Spinal cord (tissue), 10 donors: ENCODE data around the gene SYNPR. TPM values are rescaled to one million over a fixed set of nuclear protein-coding genes. Genes with fewer than 3 reads are reported as not detected.

ENCODE experiments used
- DNase-seq, 6 donors: peaks; one replicate each; pipeline versions ENCODE4 v3.0.0 to v3.0.0-alpha.2; 2013 to 2015; ENCODE audit warnings: low spot score in 6 of 6, low read depth in 4 of 6
- H3K27ac ChIP-seq: one replicate; pipeline ENCODE4 v1.5.1; 2013; ENCODE audit warnings: low read depth, low read length, control low read depth
- H3K27me3 ChIP-seq: one replicate; pipeline ENCODE4 v1.6.1; 2013; ENCODE audit warnings: low read length; ENCODE audit not compliant: control insufficient read depth, insufficient read depth
- H3K36me3 ChIP-seq: one replicate; pipeline ENCODE4 v1.6.1; 2013; ENCODE audit warnings: low read length; ENCODE audit not compliant: control insufficient read depth, insufficient read depth
- H3K4me1 ChIP-seq: one replicate; pipeline ENCODE4 v1.6.1; 2013; ENCODE audit warnings: low read length; ENCODE audit not compliant: control insufficient read depth, insufficient read depth
- H3K4me3 ChIP-seq: one replicate; pipeline ENCODE4 v1.5.1; 2013; ENCODE audit warnings: low read depth, low read length, control low read depth
- H3K9me3 ChIP-seq: one replicate; pipeline ENCODE4 v1.6.1; 2013; ENCODE audit warnings: low read length; ENCODE audit not compliant: control insufficient read depth, insufficient read depth
- WGBS: methylation state at CpG from one replicate; pipeline ENCODE4 v1.1.5; 2013; ENCODE audit warnings: missing lambda C conversion rate; ENCODE audit not compliant: insufficient coverage; 5-methylcytosine and 5-hydroxymethylcytosine counted together
- polyA plus RNA-seq, 2 donors: library from polyadenylated mRNA; unstranded; fragments of 120-200 nt; gene quantifications; one replicate each; pipeline ENCODE4 v1.2.1, GENCODE V29; 2013; ENCODE audit not compliant: insufficient read length in 2 of 2
- total RNA-seq, 2 donors: library from RNA; depleted of rRNA in 1 of 2; stranded (reverse); fragments of 120-200 nt in 1 of 2; fragments of >200 nt in 1 of 2; gene quantifications; one replicate each; pipeline versions ENCODE4 v1.2.3 to v1.2.4, GENCODE V29; 2013 to 2014
- donor health status: healthy.

Gene SYNPR
- total and polyA plus RNA-seq, 4 donors = 9.9 to 83.5 (median 63.8) TPM

DNA sequence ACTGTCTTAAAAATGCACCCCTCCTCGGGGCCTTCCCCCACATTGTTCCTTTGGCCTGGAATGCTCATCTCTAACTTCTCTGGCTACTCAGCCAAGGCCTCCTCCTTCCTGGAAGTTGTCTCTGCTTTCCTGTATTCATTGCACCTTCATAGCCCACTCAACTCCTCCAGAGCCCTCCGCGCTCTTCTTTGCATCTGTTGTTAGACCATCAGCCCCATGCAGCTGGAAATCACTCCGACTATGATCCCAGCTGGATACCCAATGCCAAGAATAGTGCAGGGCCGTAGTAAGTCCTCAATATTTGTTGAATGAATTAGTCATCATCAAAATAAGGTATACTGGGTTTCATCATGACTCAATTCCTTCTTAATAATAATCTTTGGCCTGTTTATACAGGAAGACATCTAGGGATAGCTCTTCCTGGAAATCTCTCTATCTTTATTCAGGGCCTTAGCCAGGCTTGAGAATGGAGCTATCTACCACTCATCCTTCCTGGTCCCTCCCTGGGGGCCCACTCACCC, 112.7 kb downstream of the SYNPR start:
- Histone ChIP-seq H3K27me3 (no peaks in the 10 kb centered on the region), H3K4me1 (no peaks in the 10 kb centered on the region), H3K4me3 (no peak overlapping the region), H3K27ac (no peak overlapping the region), H3K9me3 (no peaks in the 10 kb centered on the region), H3K36me3 (no peaks in the 10 kb centered on the region)
- WGBS = 98% methylated on average over 3 of the region's 5 CpGs
- DNase-seq = no peak

DNA sequence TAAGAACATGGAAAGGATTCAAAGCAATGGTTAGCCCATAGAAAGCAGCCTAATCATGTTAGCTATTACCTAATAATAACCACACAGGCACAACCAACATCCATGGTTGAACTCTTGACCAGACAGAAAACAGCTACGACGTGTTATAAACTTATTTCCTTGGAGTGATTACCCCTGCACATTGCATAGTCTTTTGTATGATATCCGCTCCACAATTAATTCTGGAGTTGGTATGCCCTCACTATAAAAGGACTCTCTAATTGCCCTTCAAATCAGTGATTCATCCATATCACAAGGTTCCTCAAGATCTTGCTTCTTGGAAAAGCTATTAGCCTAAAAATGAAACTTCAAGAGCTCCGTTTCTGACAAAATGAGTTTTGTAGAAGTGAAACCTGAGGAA, 117.9 kb downstream of the SYNPR start:
- no peaks in the 10 kb centered on the region for H3K9me3 ChIP-seq
- WGBS = no CpG with 5 or more reads among the region's 4 CpGs

DNA sequence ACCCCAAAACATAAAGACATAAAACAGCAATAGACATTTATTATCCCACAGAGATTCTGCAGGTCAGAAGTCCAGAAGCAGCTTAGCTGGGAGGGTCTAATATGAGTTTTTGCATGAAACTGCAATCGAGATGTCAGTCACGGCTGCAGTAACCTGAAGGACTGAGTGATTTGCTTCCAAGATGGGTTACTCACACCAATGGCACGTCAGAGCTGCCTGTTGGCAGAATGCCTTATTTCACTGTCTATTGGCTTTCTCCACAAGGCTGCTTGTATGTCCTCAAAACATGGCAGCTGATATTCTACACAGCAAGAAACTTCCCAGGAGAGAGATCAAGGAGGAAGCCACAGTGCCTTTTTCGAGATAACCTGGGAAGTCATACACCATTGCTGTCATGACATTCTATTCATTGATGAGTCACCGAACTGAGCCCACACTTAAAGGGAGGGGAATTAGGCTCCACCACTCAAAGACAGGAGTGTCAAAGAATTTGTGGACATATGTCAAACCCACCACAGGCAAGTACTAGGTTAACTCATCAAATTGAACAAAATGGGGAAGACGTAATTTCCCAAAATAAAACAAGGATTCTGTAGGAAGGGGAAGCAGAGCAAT, 122.2 kb downstream of the SYNPR start:
- no peak overlapping the region for H3K27ac ChIP-seq
- no peaks in the 10 kb centered on the region for H3K9me3 ChIP-seq
- no peaks in the 10 kb centered on the region for H3K36me3 ChIP-seq
- H3K27me3 ChIP-seq = no peaks in the 10 kb centered on the region
- no peaks in the 10 kb centered on the region for H3K4me1 ChIP-seq
- H3K4me3 ChIP-seq = no peak overlapping the region
- WGBS = 78% methylated on average over 4 of the region's 6 CpGs
- peak in 1 of 6 donors; percentile 26 for DNase-seq

More for the DNA sequence above, 117.9 kb downstream of the SYNPR start:
- Histone ChIP-seq H3K27ac (no peak overlapping the region), H3K4me1 (no peaks in the 10 kb centered on the region), H3K27me3 (no peaks in the 10 kb centered on the region), H3K4me3 (no peak overlapping the region), H3K36me3 (no peaks in the 10 kb centered on the region)
- no peak for DNase-seq

DNA sequence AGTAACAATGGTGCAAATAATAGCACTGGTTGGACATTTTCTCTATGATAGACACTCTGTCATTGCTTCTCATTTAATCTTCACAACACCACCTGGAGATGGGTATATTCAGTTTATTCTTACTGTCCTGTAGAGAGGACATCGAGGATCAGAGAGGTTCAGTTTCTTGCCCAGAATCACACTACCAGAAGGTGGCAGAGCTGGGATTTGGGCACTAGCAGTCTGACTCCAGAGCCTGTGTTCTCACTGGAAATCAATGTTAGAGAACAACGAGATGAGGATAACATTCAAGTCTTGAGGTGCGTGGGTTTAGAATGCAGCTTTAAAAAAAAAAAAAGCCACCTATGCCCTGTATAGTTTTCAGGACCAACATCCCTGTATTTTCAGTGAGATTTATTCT, 127.8 kb downstream of the SYNPR start:
- Histone ChIP-seq H3K27ac (no peak overlapping the region), H3K4me3 (no peak overlapping the region), H3K9me3 (no peaks in the 10 kb centered on the region), H3K4me1 (no peaks in the 10 kb centered on the region), H3K27me3 (no peaks in the 10 kb centered on the region), H3K36me3 (no peaks in the 10 kb centered on the region)
- 100% methylated on average over 1 of the region's 3 CpGs for WGBS
- DNase-seq = no peak

DNA sequence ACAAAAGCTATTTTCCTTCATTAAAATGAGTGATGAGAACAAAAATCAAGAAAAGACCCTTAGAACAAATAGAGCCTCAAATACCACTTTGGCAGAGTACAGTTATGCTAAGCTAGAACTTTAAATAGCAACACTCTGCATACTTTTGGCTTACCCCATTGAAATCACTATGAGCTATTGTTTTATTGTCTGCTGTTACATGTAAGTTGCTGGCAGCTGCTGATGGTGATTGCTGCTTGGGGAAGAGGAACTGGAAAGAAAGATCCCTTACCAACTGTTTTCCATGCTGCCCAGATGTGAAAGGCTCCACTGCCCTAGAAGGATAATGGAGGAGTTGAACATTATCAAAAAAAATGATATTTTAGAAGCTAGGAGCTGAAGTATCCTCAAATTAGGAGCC, 135.4 kb downstream of the SYNPR start:
- Histone ChIP-seq H3K4me3 (no peak overlapping the region), H3K36me3 (no peaks in the 10 kb centered on the region), H3K9me3 (no peaks in the 10 kb centered on the region), H3K4me1 (no peaks in the 10 kb centered on the region), H3K27ac (no peak overlapping the region), H3K27me3 (no peaks in the 10 kb centered on the region)
- DNase-seq = peak in 2 of 6 donors; percentile 17 to 79

DNA sequence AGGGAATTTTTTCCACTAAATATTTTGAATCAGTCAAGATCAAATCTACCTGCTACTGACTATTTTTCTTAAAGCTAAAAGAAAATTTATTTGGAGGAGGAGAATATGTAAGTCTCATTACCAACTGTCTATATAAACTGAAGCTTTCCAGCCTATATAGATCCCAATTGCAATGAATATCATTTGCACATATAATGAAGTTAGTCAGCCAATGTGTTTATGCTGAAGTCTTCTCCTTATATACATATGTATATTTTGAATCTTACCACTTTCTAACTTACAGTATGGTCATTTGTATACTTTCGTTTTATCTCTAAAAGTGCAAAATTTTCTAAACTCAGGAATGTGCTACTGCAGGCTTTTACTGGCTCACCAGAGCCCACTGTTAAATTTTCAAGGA, 136.5 kb downstream of the SYNPR start:
- Histone ChIP-seq H3K4me3 (no peak overlapping the region), H3K27ac (no peak overlapping the region), H3K9me3 (no peaks in the 10 kb centered on the region), H3K27me3 (no peaks in the 10 kb centered on the region), H3K36me3 (no peaks in the 10 kb centered on the region), H3K4me1 (no peaks in the 10 kb centered on the region)
- DNase-seq = peak in 1 of 6 donors; percentile 38
- WGBS = no CpG with 5 or more reads among the region's 1 CpG

DNA sequence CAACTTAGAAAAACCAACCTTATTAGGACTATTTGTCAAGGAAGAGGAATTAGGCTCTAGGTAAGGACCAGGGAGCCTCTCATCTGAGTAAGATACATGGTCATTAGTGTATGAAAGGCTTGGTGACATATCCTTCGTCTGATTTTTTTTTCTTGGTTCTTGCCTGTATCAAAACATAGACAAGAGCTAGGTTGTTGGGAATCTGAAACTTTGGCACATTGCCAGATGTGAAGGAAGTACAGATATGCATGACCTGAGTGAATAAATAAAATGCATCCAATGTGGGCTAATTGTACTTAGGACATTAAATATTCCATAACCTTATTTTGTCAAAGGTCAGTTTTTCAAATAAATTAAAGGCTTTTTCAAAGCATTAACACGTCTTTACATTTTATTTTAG, 151.8 kb downstream of the SYNPR start:
- H3K27ac ChIP-seq = no peak overlapping the region
- H3K9me3 ChIP-seq = no peaks in the 10 kb centered on the region
- no peaks in the 10 kb centered on the region for H3K4me1 ChIP-seq
- 40% methylated on average over 1 of the region's 2 CpGs for WGBS
- no peaks in the 10 kb centered on the region for H3K27me3 ChIP-seq
- no peaks in the 10 kb centered on the region for H3K36me3 ChIP-seq
- no peak overlapping the region for H3K4me3 ChIP-seq
- DNase-seq = no peak

DNA sequence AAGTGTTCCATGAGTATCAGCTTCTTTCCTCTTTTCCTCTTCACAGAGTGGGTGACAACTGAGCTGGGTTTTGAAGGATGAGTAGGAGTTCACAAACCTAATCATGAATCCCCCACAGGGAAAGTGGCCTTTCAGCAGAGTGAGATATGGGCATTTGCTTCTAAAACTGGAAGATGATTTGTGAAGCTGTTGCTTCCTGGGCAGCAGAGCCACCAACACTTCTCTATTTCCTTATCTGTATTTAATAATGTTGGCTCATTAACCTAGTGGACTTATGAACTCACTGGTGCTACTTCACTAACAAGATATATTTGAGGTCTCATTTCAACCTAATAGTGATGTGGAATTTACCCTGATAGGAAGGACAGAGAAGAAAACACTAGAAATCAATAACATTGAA, 152.8 kb downstream of the SYNPR start:
- no peaks in the 10 kb centered on the region for H3K36me3 ChIP-seq
- H3K27ac ChIP-seq = no peak overlapping the region
- DNase-seq = no peak
- H3K27me3 ChIP-seq = no peaks in the 10 kb centered on the region
- no peaks in the 10 kb centered on the region for H3K9me3 ChIP-seq
- no peaks in the 10 kb centered on the region for H3K4me1 ChIP-seq
- no peak overlapping the region for H3K4me3 ChIP-seq

DNA sequence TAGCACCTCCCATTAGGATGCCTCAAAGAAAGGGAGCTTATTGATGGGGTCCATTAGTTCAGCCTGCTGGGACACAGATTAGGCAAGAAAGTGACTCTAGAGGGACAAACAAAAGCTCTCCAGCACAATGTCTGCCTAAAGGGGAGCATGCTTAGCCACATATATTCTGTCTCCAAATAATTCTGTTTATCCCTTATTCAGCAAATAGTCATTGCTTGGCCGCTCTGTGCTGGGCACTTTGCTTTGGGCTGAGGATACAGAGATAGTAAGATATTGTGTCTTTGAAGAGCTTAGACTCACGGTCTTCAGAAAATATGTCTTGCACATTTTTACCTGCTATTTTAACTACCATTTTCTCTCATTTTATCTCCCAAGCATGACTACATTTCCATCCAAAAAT, 159.8 kb downstream of the SYNPR start:
- no peak overlapping the region for H3K27ac ChIP-seq
- no CpG with 5 or more reads among the region's 2 CpGs for WGBS
- H3K36me3 ChIP-seq = no peaks in the 10 kb centered on the region
- H3K4me1 ChIP-seq = no peaks in the 10 kb centered on the region
- H3K9me3 ChIP-seq = no peaks in the 10 kb centered on the region
- DNase-seq = no peak
- H3K27me3 ChIP-seq = no peaks in the 10 kb centered on the region
- H3K4me3 ChIP-seq = no peak overlapping the region

DNA sequence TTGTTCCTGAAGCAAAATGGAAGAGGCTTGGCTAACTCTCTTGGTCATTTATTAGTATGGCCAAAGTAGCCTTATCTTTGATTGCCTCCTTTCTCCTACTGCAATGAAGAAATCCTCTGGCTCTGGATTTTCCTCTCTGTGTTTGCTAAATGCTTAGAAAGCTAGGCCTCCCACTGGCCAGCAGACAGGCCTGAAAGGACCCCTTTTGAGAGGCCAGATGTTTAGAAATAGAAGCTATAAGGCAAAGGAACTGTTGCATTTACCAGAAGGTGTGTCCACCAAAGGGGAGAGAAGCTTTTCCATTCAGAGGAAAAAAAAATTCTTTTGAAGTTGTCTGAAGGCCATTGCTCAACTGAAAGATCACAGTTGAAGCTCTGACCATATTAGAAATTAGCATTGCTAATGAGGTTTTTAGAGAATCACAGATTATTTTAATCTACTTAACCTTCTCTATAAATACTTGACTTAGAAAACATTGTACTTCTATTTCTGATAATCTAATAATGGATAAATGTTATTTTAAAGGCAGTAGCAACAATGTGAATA, 160.8 kb downstream of the SYNPR start:
- no peaks in the 10 kb centered on the region for H3K9me3 ChIP-seq
- H3K27ac ChIP-seq = no peak overlapping the region
- no peak for DNase-seq
- no peak overlapping the region for H3K4me3 ChIP-seq
- no peaks in the 10 kb centered on the region for H3K27me3 ChIP-seq
- no peaks in the 10 kb centered on the region for H3K4me1 ChIP-seq
- no peaks in the 10 kb centered on the region for H3K36me3 ChIP-seq
